Measurements from ENCODE around the gene IPO4.

IPO4 gene

DNA sequence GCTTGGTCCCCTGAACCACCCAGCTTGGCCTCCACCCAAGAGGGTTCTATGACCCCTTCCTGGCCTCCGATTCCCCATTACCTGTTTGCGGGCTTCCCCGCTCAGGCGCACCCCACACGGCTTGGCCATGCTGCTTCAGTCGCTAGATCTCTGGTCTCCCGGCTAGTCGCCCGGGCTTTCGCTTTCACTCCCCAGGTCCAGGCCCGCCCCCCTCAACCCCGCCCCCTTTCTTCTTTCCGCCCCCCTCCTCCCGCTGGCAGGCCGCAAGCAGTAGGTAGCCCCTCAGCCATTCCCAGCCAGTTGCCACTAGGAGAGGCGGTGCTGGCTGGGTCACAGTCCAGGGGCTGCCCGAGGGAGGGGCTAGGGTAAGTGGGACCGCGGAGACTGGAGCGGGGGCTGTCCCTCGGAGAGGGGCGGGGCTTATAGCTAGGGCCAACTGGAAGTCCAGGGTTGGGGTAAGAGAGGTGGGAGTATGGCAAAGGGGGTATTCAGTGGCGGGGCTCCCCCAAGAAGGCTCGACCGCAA is 42.1 kb downstream of the IPO4 start, which contains the start of gene PSME2:
TSS of gene PSME2 (minus strand) at position 158 of the 525 bp plus-strand sequence. CDS start at position 129, 29 bp downstream.
- peak; percentile 88 to 96 for DNase-seq

DNA sequence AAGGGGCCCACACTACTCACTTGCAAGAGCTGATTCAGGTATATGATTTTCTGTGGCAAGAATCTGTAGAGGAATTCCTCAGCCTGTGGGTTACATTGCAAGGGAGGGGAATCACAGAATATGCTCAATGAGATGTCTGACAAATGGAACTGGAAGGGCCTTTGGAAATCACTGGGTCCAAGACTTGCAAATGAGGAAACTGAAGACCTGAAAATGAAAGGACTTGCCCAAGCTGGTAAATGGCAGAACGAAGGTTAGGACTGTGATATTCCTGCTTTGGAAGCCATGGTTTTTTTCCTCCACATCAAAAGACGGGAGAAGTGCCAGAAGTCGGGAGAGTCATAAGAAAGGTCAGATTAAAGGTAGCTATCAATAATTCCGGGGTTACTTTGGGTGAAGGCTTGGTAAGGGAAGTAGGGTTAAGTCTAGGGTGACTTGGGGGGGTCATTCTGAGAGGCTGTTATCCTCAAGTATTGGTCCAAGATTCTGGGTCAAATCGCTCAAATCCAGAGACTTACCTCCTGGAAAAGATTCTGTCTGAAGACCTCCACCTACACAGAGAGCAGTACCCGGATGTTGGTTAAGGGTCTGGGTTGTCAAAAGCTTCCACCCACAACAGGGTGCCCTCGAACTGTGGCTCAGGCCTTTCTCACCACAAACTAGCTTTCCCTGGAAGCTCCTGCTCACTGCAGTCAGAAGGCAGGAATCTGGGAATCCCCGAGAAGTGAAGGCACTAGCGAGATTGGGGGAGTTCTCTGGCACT is 42.7 kb downstream of the IPO4 start:
- peak; percentile 24 to 39 for DNase-seq

DNA sequence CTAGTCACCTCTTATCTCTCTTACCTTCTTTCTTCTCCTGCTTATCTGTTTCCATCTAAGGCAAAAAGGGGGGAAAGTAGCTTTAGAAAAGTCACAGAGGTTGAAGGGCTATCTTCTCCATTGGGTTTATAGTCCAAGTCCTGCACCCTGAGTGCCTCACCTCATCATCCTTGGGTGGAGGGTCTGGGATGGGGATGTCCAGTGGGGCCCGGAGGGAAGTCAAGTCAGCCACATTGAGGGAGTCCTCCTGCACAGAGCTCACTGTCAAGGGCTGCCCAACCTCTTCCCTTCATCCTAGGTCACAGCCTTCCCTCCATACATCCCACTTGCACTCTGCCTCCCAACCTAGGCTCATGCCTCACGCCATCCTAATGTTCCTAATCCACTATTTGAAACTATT is 43.4 kb downstream of the IPO4 start:
- no peak for DNase-seq

DNA sequence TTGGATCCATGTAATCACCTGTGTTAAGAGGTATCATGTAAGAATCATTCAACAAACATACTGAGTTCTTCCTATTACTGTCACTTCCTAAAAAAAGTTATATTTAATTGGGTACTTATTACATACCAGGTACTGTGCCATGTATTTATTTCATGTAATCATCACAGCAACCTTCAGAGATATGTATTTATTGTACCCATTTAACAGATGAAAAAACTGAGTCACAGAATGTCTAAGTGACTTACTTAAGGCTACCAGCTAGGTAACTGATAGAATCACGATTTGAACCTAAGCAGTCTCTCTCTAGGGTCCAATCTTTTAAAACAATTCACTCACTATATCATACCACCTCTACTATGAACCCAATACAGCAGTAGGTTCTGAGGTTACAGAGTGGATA is 44.2 kb downstream of the IPO4 start:
- no peak for DNase-seq

DNA sequence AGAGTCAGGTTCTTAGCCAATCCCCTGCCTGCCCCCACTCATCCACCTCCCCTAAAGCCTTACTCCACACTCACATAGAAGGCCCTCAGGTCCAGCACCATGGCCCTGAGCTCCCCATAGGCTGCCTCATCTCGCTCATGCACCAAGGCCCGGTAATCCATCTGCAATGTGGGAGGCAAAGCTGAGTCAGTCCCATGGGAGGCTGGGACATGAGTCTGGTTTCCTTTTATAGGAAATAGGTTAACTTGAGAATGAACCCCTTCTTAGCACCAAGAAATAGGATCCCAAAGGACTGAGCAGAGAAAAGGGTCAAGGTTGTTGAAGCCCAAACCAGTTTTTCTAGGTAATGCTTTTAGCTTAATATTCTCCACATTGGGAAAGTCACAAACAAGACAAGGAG is 45.1 kb downstream of the IPO4 start:
- DNase-seq, result peak in 1 of 2 donors; percentile 24

DNA sequence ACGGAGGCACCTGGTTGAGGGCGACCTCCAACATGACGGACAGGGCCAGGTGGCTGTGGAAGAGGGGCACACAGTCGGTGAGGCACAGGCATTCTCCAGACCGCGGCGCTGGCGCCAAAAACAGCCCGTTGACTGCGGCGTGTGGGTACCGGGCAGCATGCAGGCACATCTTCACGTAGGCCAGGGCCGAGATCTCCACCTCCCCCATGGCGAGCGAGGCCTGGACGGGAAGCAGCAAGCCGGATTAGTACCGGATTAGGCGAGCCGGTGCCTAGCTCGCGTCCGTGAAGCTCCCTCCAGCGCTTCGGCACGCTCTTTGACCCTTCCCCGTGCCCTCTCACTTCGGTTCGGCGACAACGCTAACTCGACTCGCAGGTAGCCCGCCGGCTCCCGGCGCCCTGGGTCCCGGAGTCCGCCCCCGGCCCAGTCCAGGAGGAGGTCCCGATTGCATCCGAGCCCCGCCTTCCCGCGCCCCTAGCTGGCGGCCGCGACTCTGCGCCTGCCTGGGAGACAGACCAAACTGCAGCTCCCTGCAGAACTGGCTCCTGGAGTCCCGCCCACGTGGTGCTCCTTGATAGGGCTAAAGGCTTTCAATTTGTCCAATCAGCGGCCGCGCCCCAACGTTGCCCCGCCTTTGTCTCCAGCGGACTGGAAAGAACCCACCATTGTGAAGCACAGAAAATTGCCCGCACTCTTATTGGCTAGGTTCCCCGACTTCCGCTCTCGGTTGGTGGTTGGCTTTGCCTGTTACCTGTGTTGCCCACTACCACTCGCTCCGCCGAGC is 47.3 kb downstream of the IPO4 start, which contains the start of gene EMC9:
TSS of gene EMC9 (minus strand) at position 495 of the 784 bp plus-strand sequence. CDS start at position 208, 287 bp downstream.
- peak; percentile 100 for DNase-seq

DNA sequence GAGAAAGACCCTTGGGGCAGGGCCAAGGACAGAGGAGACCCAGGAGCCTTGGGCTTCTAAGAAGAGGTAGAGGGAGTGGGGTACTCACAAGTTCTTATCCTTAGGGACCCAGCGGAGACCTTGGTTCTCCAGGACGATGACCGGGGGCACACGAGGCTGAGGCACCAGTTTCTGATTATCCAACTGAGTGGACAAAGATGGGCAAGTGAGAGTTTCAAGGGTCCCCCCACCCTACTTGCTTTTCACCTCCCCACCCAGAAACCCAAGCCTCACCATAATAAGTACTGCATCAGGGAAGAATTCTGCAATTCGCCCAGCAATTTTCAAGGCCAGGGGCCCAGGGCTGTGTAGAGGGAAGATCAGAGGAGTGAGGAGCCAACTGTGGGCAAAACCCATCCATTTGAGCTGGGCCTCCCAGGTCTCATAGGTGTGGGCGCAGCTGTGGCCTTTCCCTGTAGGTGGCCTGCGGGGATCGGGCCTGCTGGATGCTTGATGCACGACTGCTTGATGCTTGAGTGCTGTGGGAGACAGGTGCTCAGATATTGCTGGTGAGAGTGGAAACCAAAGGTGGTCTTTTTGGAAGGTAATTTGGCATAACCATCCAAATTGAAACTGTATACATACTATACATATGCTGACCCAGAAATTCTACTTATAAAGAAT is 49.2 kb downstream of the IPO4 start:
- no peak for DNase-seq

DNA sequence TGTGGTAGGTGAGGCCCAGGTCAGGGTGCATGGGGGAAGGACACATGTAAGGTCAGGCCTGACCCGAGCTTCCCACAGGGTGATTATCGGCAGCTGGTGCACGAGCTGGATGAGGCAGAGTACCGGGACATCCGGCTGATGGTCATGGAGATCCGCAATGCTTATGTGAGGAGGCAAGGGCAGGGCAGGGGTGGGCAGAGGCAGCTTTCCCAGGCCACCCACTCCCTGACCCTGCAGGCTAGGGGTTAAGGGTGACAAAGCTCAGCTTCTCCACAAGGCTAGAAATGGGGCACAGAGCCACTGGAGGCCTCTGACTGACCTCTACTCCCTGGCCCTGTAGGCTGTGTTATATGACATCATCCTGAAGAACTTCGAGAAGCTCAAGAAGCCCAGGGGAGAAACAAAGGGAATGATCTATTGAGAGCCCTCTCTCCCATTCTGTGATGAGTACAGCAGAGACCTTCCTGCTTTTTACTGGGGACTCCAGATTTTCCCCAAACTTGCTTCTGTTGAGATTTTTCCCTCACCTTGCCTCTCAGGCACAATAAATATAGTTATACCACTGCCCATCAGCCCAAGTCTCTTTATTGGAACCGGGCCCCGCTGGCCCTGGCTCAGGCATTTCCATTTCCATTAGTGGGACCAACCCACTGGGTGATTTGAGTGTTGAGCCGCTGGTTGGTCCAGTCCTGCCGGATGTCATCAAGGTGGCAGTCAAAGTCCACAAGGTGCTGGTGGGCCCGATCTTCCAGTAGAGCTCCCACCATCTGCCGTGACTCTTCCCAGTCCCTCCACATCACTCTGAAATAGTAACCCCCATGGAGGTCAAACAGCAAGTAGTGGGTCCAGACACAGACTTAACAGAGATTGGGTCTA is 50.0 kb downstream of the IPO4 start:
- DNase-seq, result peak in 1 of 2 donors; percentile 25

DNA sequence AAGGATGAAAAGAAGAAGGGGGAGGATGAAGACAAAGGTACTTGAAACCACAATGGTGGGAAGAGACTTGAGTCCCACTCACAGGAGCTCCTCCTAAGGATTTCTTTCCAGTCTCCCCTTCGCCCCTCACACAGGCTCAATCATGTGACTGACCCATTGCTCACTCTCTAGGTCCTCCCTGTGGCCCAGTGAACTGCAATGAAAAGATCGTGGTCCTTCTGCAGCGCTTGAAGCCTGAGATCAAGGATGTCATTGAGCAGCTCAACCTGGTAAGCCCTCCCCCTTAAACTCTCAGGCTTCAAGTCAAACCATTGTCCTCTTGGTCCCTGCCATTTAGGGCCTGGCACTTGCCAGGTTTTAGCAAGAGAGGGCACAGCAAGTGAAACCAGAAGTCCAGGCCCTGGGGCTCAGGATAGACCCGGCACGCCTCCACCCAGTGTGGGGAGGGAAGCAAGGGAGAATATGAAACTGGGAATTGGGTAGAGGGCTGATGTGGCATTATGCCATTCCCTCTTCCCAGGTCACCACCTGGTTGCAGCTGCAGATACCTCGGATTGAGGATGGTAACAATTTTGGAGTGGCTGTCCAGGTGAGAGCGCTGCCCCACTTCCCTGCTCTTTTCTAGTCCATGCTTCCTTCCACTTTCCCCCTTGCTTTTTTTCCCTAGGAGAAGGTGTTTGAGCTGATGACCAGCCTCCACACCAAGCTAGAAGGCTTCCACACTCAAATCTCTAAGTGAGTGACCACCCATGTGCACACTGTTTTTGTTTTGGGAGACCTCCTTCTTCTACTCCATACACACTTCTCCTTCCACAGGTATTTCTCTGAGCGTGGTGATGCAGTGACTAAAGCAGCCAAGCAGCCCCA is 50.9 kb downstream of the IPO4 start:
- DNase-seq, result no peak

DNA sequence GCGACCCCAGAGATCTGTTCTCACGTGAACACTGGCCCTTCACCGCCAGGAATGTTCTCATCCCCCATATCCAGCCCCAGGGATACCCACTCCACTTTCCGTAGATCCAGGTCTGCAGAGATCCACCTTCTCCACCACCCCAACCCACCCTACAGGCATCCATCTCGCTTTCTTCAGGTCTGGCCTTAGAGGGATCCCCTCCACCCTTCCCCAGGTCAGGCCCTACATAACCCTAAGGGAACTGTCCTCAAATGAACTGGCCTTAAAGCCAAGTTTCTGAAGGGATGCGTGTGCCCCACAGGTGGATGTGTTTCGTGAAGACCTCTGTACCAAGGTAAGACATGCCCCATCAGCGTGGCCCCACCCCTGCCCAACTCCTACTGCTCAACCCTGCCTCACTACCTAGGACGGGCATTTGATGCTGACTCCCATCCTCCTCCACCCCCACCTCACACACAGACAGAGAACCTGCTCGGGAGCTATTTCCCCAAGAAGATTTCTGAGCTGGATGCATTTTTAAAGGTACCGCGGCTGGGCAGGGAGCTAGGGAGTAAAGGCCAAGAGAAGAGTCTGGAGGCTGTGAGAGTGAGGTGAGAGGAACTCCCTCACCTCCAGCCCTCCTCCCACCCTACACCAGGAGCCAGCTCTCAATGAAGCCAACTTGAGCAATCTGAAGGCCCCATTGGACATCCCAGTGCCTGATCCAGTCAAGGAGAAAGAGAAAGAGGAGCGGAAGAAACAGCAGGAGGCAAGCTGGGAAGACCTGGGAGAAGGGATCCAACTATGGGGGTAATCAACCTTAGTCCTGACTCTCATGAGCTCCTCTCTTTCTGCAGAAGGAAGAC is 51.7 kb downstream of the IPO4 start:
- DNase-seq, result no peak

DNA sequence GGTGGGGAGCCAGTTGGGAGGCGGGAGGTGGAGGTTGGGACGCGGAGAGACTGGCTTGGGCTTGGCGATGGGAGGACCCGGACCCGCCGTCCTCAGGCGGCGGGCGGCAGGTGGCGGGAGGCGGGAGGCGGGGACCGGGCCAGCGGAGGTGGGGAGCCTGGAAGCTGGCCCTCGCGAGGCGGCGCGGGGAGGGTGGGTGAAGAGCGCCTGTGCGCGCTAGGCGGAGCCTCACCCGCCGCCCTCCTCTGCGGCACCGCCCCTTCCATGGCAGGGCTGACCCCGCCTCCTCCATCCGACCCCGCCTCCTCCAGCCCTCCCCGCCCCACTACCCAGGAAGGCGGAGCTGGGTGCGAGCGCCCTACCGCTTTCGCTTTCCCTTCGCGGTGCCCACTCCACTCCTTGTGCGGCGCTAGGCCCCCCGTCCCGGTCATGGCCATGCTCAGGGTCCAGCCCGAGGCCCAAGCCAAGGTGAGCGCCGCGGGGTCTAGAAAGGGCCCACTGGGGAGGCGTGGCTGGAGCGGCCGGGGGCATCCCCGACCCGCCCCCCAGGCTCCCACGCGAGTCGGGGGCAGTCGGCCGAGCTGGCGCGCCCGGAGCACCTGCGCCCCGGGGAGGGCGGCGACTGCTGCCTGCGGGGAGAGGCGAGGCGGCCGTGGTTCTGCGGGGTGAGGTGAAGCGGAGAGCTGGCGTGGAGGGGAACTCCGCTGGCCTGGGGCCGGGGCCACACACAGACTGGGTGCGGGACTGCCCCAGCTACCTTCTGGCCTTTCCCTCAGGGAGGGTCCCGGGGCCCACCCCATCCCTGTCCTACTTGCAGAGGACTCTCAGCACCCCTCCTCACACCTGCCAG is 52.6 kb downstream of the IPO4 start, which contains the start of gene PSME1:
TSS of gene PSME1 (plus strand) at position 361 of the 850 bp plus-strand sequence. CDS start at position 430, 69 bp downstream.
- DNase-seq, result peak; percentile 92 to 93

DNA sequence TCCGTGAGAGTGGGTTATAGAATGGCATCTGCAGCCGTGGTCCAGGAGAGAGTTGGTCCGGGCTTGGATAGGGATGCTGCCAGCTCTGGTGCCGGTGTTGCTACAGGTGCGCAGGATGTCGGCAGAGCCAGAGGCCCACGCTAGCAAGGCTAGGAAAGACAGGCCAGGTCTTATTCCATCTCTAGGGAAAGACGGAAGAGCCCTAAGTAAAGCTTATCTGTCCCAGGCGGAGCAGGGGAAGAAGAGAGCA is 53.1 kb downstream of the IPO4 start:
- DNase-seq, result no peak

DNA sequence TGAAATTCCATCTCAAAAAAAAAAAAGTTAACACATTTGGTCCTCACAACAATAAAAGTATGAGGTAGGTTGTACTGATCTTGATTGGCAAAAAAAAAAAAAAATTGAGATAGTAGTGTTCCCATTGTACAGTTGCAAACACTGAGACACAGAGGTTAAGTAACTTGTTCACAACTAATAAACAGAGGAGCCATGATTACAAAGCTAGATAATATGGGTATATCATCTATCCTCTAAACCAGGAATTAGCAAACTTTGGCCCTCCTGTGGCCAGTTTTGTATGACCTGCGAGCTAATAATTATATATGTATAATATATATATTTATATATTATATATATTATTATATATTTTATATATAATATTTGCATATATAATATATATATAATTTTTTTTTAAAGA is 54.9 kb downstream of the IPO4 start:
- no peak for DNase-seq

DNA sequence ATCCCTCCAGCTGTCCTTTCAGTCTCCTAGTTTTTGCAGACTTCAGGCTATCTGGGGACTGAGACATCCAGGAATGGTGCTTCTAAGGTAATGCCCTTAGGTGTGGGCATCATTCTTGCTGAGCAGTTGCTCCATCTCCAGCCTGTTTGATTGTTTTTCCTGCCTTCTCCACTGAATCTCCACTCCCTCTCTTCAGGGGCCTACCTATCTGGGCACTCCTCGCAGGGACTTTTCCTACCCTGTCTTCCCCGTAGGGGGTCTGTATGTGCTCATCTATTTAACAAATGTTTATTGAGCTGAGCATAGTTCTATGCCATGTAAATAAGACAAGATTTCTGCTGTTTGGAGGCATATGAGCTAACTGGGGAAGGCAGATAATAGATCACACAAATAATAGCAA is 55.6 kb downstream of the IPO4 start:
- DNase-seq, result no peak

DNA sequence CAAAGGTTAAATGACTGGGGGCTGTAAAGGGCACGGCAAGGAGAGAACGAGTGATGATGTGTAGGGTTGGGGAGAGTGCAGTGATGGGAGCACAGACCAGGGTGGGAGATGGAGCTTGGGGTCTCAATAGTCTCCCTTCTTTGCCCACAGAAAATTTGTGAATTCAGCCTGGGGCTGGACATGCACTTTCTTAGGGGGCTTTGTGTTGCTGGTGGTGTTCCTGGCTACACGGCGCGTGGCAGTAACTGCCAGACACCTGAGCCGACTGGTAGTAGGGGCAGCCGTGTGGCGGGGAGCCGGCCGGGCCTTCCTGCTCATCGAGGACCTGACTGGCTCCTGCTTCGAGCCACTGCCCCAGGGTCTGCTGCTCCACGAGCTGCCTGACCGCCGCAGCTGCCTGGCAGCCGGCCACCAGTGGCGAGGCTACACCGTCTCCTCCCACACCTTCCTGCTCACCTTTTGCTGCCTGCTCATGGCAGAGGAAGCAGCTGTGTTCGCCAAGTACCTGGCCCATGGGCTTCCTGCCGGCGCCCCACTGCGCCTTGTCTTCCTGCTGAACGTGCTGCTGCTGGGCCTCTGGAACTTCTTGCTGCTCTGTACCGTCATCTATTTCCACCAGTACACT is 56.4 kb downstream of the IPO4 start:
- no peak for DNase-seq

DNA sequence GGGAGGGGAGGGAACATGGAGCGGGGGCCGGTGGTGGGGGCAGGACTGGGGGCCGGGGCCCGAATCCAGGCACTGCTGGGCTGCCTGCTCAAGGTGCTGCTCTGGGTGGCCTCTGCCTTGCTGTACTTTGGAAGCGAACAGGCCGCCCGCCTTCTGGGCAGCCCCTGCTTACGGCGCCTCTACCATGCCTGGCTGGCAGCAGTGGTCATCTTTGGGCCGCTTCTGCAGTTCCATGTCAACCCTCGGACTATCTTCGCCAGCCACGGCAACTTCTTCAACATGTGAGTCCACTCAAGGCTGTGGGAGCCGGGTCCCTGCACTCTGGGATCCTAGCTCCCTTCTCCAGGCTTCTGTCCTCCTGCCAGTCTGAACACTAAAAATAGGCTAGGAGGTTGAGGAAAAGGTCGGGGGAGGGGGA is 57.1 kb downstream of the IPO4 start:
- no peak for DNase-seq

DNA sequence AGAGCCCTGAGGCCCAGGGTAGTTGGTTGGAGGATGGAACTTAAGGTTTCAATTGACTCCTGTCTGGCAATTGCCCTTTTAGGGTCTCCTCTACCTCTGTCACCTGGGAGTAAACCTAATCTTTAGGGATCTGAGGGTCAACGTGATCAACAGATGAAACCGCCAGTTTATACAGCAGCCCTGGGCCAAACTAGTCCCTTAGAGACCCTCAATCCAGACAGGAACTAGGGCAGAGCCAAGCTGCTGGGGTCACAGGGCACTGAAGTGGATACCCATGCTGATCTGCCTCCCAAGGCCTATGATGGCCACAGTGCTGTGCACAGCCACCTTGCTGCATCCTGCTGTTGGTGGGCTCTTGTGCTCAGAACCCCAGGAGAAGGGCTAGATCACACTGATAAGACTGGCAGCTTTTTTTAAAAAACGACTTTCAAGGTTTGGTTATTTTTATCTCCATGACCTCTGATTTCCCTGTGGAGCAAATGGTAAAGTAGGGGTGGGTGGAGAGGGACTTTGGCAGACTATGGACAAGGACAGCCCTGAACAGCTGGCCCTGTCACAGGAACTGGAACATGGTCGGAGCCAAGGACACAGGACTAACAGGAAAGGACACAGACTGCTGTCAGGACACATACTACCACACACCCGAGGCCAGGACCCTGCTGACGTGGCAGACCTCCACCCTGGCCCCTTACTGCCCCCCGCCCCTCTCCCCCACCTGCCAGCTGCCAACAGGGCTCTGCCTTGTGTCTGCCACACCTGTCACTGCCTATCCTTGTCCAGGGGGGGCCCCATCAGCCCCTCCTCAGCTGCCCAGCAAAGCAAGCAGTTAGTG is 57.7 kb downstream of the IPO4 start:
- DNase-seq, result no peak

DNA sequence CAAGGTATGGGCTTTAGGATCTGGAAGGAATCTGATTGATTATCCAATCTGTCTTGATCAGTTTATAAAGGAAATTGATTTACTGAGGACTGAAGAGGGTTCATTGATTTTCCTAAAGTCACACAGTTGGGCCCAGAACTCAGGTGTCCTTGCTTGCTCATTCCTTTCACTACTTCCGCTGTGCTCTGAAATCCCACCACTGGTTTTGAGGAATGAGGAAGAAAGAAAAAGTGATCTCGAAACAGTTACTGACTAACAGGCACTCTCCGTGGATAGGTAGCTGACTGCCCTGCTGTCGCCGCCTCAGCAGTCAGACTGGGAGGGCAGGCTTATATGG is 58.3 kb downstream of the IPO4 start, which contains the start of gene FITM1:
TSS of gene FITM1 (plus strand) at position 280 of the 337 bp plus-strand sequence. CDS start 905 bp downstream, outside the sequence.
- no peak for DNase-seq

Data from inflammatory macrophage (primary cell).